ENCODE measurements around the gene SDHAF1.

DNA sequence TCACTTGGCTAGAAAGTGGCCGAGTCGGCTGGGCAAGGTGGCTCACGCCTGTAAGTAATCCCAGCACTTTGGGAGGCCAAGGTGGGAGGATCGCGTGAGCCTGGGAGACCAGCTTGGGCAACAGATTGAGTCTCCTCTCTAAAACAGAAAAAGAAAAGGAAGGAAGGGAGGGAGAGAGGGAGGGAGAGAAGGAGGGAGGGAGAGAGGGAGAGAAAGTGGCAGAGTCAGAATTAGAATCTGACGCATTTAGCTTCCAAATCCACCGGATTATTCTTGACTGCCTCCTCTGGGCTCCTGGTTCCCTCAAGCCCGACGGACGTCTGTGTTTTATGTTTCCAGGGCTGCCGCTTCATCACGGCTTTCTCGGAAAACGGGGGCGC, 36.3 kb upstream of the SDHAF1 start:
- TF ChIP-seq, protein P1, sequence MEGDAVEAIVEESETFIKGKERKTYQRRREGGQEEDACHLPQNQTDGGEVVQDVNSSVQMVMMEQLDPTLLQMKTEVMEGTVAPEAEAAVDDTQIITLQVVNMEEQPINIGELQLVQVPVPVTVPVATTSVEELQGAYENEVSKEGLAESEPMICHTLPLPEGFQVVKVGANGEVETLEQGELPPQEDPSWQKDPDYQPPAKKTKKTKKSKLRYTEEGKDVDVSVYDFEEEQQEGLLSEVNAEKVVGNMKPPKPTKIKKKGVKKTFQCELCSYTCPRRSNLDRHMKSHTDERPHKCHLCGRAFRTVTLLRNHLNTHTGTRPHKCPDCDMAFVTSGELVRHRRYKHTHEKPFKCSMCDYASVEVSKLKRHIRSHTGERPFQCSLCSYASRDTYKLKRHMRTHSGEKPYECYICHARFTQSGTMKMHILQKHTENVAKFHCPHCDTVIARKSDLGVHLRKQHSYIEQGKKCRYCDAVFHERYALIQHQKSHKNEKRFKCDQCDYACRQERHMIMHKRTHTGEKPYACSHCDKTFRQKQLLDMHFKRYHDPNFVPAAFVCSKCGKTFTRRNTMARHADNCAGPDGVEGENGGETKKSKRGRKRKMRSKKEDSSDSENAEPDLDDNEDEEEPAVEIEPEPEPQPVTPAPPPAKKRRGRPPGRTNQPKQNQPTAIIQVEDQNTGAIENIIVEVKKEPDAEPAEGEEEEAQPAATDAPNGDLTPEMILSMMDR (IDR thresholded peaks at IDR 0.05), result no peak
- TF ChIP-seq EZH2 (IDR thresholded peaks at IDR 0.05; ENCODE audit: borderline replicate concordance, insufficient read depth, low read depth, low read length, poor library complexity, severe bottlenecking), result no peak
